CD14-positive monocyte (primary cell): ENCODE results near the gene FAIM2. TPM values are rescaled to one million over a fixed set of nuclear protein-coding genes. Genes with fewer than 3 reads are reported as not detected.

Source experiments
- DNase-seq, 3 donors: peaks; one replicate each; pipeline ENCODE4 v3.0.0-alpha.2; 2011 to 2022
- H2AFZ ChIP-seq: 2 replicates; pipeline ENCODE4 v1.6.0; 2012; ENCODE audit warnings: mild to moderate bottlenecking, low read depth, low read length, inconsistent platforms; ENCODE audit not compliant: insufficient read depth, poor library complexity, severe bottlenecking
- H3K27ac ChIP-seq, 2 donors: 1 replicate in 1 of 2; 2 replicates in 1 of 2; pipeline ENCODE4 v1.5.1; 2012 to 2013; ENCODE audit warnings: low read length in 2 of 2, control low read depth in 1 of 2, inconsistent platforms in 1 of 2, low read depth in 1 of 2, mild to moderate bottlenecking in 1 of 2
- H3K27me3 ChIP-seq, 2 donors: one replicate each; pipeline versions ENCODE4 v1.6.0 to v1.6.1; 2011 to 2013; ENCODE audit warnings: low read length in 2 of 2; ENCODE audit not compliant: control insufficient read depth in 2 of 2, insufficient read depth in 2 of 2
- H3K36me3 ChIP-seq, 2 donors: replicated peaks in 1 of 2; 1 replicate in 1 of 2; 2 replicates in 1 of 2; pipeline versions ENCODE4 v1.5.1 to v1.6.1; 2012 to 2013; ENCODE audit warnings: low read length in 2 of 2, control low read depth in 1 of 2, inconsistent platforms in 1 of 2, mild to moderate bottlenecking in 1 of 2; ENCODE audit not compliant: insufficient read depth in 2 of 2, control insufficient read depth in 1 of 2
- H3K4me1 ChIP-seq, 2 donors: 1 replicate in 1 of 2; 2 replicates in 1 of 2; pipeline versions ENCODE4 v1.5.1 to v1.6.1; 2012 to 2013; ENCODE audit warnings: low read length in 2 of 2, control low read depth in 1 of 2, inconsistent platforms in 1 of 2, mild to moderate bottlenecking in 1 of 2, moderate library complexity in 1 of 2; ENCODE audit not compliant: insufficient read depth in 2 of 2, control insufficient read depth in 1 of 2
- H3K4me2 ChIP-seq: replicated peaks from 2 replicates; pipeline ENCODE3; 2012; ENCODE audit warnings: low read length, moderate library complexity, mild to moderate bottlenecking; ENCODE audit not compliant: poor library complexity, severe bottlenecking; ENCODE audit errors: extremely low read depth
- H3K4me3 ChIP-seq, 3 experiments: fragments of 200-600 bp in 1 of 3; sonication (generic) in 1 of 3; replicated peaks in 1 of 3; 1 replicate in 2 of 3; 2 replicates in 1 of 3; pipeline ENCODE4 v1.5.1; 2011 to 2013; ENCODE audit warnings: low read length in 3 of 3, mild to moderate bottlenecking in 3 of 3, control low read depth in 2 of 3, low read depth in 2 of 3, inconsistent platforms in 1 of 3, moderate library complexity in 1 of 3
- H3K79me2 ChIP-seq: 2 replicates; pipeline ENCODE4 v1.6.0; 2012; ENCODE audit warnings: mild to moderate bottlenecking, control low read depth, inconsistent platforms, low read length, moderate library complexity; ENCODE audit not compliant: insufficient read depth
- H3K9ac ChIP-seq: 2 replicates; pipeline ENCODE4 v1.6.0; 2017; ENCODE audit warnings: low read length, mild to moderate bottlenecking; ENCODE audit not compliant: insufficient read depth, poor library complexity, severe bottlenecking
- H3K9me3 ChIP-seq, 2 donors: replicated peaks in 1 of 2; 1 replicate in 1 of 2; 2 replicates in 1 of 2; pipeline versions ENCODE4 v1.5.1 to v1.6.1; 2012 to 2013; ENCODE audit warnings: low read length in 2 of 2, control low read depth in 1 of 2; ENCODE audit not compliant: control insufficient read depth in 1 of 2, insufficient read depth in 1 of 2
- H4K20me1 ChIP-seq: 2 replicates; pipeline ENCODE4 v1.6.0; 2012; ENCODE audit warnings: mild to moderate bottlenecking, low read length, control low read depth, moderate library complexity; ENCODE audit not compliant: insufficient read depth
- H3K27ac Mint-ChIP-seq, 7 donors: one replicate each; pipeline ENCODE4 v1.8.0; 2020; ENCODE audit warnings: mild to moderate bottlenecking in 7 of 7, mixed read lengths in 7 of 7, moderate library complexity in 6 of 7, inconsistent platforms in 2 of 7
- H3K27me3 Mint-ChIP-seq, 3 donors: one replicate each; pipeline ENCODE4 v1.8.0; 2021 to 2022; ENCODE audit warnings: low read depth in 3 of 3, mild to moderate bottlenecking in 3 of 3, mixed read lengths in 3 of 3, moderate library complexity in 3 of 3, inconsistent platforms in 1 of 3
- H3K36me3 Mint-ChIP-seq, 2 donors: one replicate each; pipeline ENCODE4 v1.8.0; 2020; ENCODE audit warnings: mixed read lengths in 2 of 2, inconsistent platforms in 1 of 2, mild to moderate bottlenecking in 1 of 2
- H3K4me1 Mint-ChIP-seq: one replicate; pipeline ENCODE4 v1.8.0; 2020; ENCODE audit warnings: mild to moderate bottlenecking, mixed read lengths
- H3K4me3 Mint-ChIP-seq, 2 donors: one replicate each; pipeline ENCODE4 v1.8.0; 2020; ENCODE audit warnings: mild to moderate bottlenecking in 2 of 2, mixed read lengths in 2 of 2, moderate library complexity in 1 of 2
- H3K9me3 Mint-ChIP-seq, 7 donors: one replicate each; pipeline ENCODE4 v1.8.0; 2020 to 2022; ENCODE audit warnings: mixed read lengths in 7 of 7, mild to moderate bottlenecking in 6 of 7, moderate library complexity in 6 of 7, inconsistent platforms in 2 of 7
- CTCF ChIP-seq: fragments of 200-600 bp; IDR thresholded peaks from one replicate; pipeline ENCODE4 v1.8.0; 2022; ENCODE audit warnings: antibody characterized with exemption, mild to moderate bottlenecking
- WGBS: methylation state at CpG from one replicate; pipeline ENCODE4 v1.1.5; 2013; ENCODE audit warnings: missing lambda C conversion rate; ENCODE audit not compliant: insufficient coverage; 5-methylcytosine and 5-hydroxymethylcytosine counted together
- intact Hi-C, 2 donors: fragments of 100-400 bp; cut with micrococcal nuclease; formaldehyde crosslinking; loops; one replicate each; pipeline versions ENCODE4 v1.15.0 to v1.15.1; 2023
- polyA plus RNA-seq, 3 donors: library from polyadenylated mRNA; depleted of rRNA in 1 of 3; unstranded in 2 of 3; stranded (reverse) in 1 of 3; fragments of 300-500 nt in 2 of 3; fragments of >200 nt in 1 of 3; fragmentation: Illumina TruSeq in 2 of 3; gene quantifications; 1 replicate in 2 of 3; 2 replicates in 1 of 3; pipeline ENCODE4 v1.2.3, GENCODE V29; 2012 to 2021

The FAIM2 gene
- polyA plus RNA-seq, 3 donors, result not detected

GRCh38 chr12:49941556-49942511 lies 38.1 kb upstream of the FAIM2 start:
- no peak for TF ChIP-seq CTCF
- H3K9me3 ChIP-seq, result no peaks in the 10 kb centered on the region
- no peak overlapping the region for H3K9ac ChIP-seq
- intact Hi-C loops, result no loop called here
- H3K27me3 ChIP-seq, result peaks cover 0 to 34% of the 10 kb centered on the region in 2 donors
- no peaks in the 10 kb centered on the region for H3K36me3 Mint-ChIP-seq
- H3K4me3 Mint-ChIP-seq, result no peak overlapping the region
- H3K36me3 ChIP-seq, result no peaks in the 10 kb centered on the region
- no peaks in the 10 kb centered on the region for H3K79me2 ChIP-seq
- H3K4me2 ChIP-seq, result no peak overlapping the region
- peaks cover 12 to 17% of the 10 kb centered on the region in 2 donors for H3K4me1 ChIP-seq
- H3K27ac Mint-ChIP-seq, result no peak overlapping the region
- no peak for DNase-seq
- H3K27me3 Mint-ChIP-seq, result peaks cover 24 to 48% (median 34%) of the 10 kb centered on the region in 3 donors
- peaks cover 28% of the 10 kb centered on the region for H3K4me1 Mint-ChIP-seq
- H4K20me1 ChIP-seq, result no peaks in the 10 kb centered on the region
- H3K4me3 ChIP-seq, result no peak overlapping the region
- H3K9me3 Mint-ChIP-seq, result peaks cover 0 to 2% (median 0%) of the 10 kb centered on the region in 7 donors
- H2AFZ ChIP-seq, result no peak overlapping the region
- 86% methylated on average over 8 of the region's 13 CpGs for WGBS
- H3K27ac ChIP-seq, result no peak overlapping the region

GRCh38 chr12:49939707-49940106 lies 36.0 kb upstream of the FAIM2 start:
- H3K9me3 ChIP-seq, result no peaks in the 10 kb centered on the region
- no peak overlapping the region for H3K27ac ChIP-seq
- H4K20me1 ChIP-seq, result no peaks in the 10 kb centered on the region
- no peak overlapping the region for H2AFZ ChIP-seq
- DNase-seq, result no peak
- WGBS, result 75% methylated on average over 1 of the region's 1 CpG
- Mint-ChIP-seq H3K27ac (no peak overlapping the region), H3K36me3 (no peaks in the 10 kb centered on the region), H3K4me1 (peaks cover 16% of the 10 kb centered on the region), H3K9me3 (peaks cover 0 to 1% (median 0%) of the 10 kb centered on the region in 7 donors), H3K4me3 (no peak overlapping the region), H3K27me3 (peaks cover 8 to 34% (median 19%) of the 10 kb centered on the region in 3 donors)
- no peak overlapping the region for H3K9ac ChIP-seq
- H3K4me3 ChIP-seq, result no peak overlapping the region
- H3K4me1 ChIP-seq, result peaks cover 4 to 9% of the 10 kb centered on the region in 2 donors
- TF ChIP-seq CTCF, result no peak
- H3K27me3 ChIP-seq, result peaks cover 0 to 19% of the 10 kb centered on the region in 2 donors
- intact Hi-C loops, result no loop called here
- H3K36me3 ChIP-seq, result no peaks in the 10 kb centered on the region
- no peaks in the 10 kb centered on the region for H3K79me2 ChIP-seq
- no peak overlapping the region for H3K4me2 ChIP-seq
